ENCODE measurements around the gene HAGHL.
A peak's percentile ranks its signal among the peaks of the same experiment; 100 is the strongest.

HAGHL gene

GRCh38 chr16:745739-746138, 18.8 kb downstream of the HAGHL start:
- Histone ChIP-seq H3K27me3 (ENCODE audit: insufficient read depth, low read length, poor library complexity, severe bottlenecking) (no peaks in the 10 kb centered on the region), H3K9me3 (ENCODE audit: insufficient read depth, low read depth, low read length) (no peaks in the 10 kb centered on the region), H3K36me3 (ENCODE audit: insufficient read depth, low read length) (no peaks in the 10 kb centered on the region), H4K20me1 (ENCODE audit: insufficient read depth, low read length, poor library complexity, severe bottlenecking) (no peaks in the 10 kb centered on the region), H3K4me1 (ENCODE audit: insufficient read depth, low read length, poor library complexity, severe bottlenecking) (no peaks in the 10 kb centered on the region), H3K79me2 (ENCODE audit: insufficient read depth, low read length) (no peaks in the 10 kb centered on the region), H3K9ac (ENCODE audit: low read depth, low read length, poor library complexity, severe bottlenecking) (no peak overlapping the region), H3F3A (ENCODE audit: low read depth) (no peaks in the 10 kb centered on the region), H3K9me2 (replicated peaks; ENCODE audit: low read depth, low read length) (no peaks in the 10 kb centered on the region), H3K4me3 (ENCODE audit: low read length, poor library complexity, severe bottlenecking) (no peak overlapping the region), H2AFZ (ENCODE audit: low read length) (no peak overlapping the region), H3K4me2 (ENCODE audit: low read depth, low read length, poor library complexity, severe bottlenecking) (no peak overlapping the region)
- TF ChIP-seq CTCF (conservative IDR thresholded peaks at IDR 0.05; ENCODE audit: low read length) (peak; percentile 42; the same call in 1 of the 2 replicates), EZH2phosphoT487 (IDR thresholded peaks at IDR 0.05; ENCODE audit: borderline replicate concordance) (no peak)

- H3K9me2 ChIP-seq (replicated peaks; ENCODE audit: low read depth, low read length), result no peaks in the 10 kb centered on the region
- no peaks in the 10 kb centered on the region for H3F3A ChIP-seq (ENCODE audit: low read depth)
- no peak overlapping the region for H2AFZ ChIP-seq (ENCODE audit: low read length)
- TF ChIP-seq EZH2phosphoT487 (IDR thresholded peaks at IDR 0.05; ENCODE audit: borderline replicate concordance) (no peak), CTCF (conservative IDR thresholded peaks at IDR 0.05; ENCODE audit: low read length) (no peak)
- no peaks in the 10 kb centered on the region for H3K4me1 ChIP-seq (ENCODE audit: insufficient read depth, low read length, poor library complexity, severe bottlenecking)
- no peak overlapping the region for H3K4me3 ChIP-seq (ENCODE audit: low read length, poor library complexity, severe bottlenecking)
- H3K36me3 ChIP-seq (ENCODE audit: insufficient read depth, low read length), result no peaks in the 10 kb centered on the region
- H4K20me1 ChIP-seq (ENCODE audit: insufficient read depth, low read length, poor library complexity, severe bottlenecking), result no peaks in the 10 kb centered on the region
- H3K9me3 ChIP-seq (ENCODE audit: insufficient read depth, low read depth, low read length), result no peaks in the 10 kb centered on the region
- H3K4me2 ChIP-seq (ENCODE audit: low read depth, low read length, poor library complexity, severe bottlenecking), result no peak overlapping the region
- no peaks in the 10 kb centered on the region for H3K27me3 ChIP-seq (ENCODE audit: insufficient read depth, low read length, poor library complexity, severe bottlenecking)
- H3K79me2 ChIP-seq (ENCODE audit: insufficient read depth, low read length), result no peaks in the 10 kb centered on the region
- no peak overlapping the region for H3K9ac ChIP-seq (ENCODE audit: low read depth, low read length, poor library complexity, severe bottlenecking)
Measured at GRCh38 chr16:746637-747036, 19.7 kb downstream of the HAGHL start.

- Histone ChIP-seq H2AFZ (ENCODE audit: low read length) (no peak overlapping the region), H3K79me2 (ENCODE audit: insufficient read depth, low read length) (no peaks in the 10 kb centered on the region), H3K9me2 (replicated peaks; ENCODE audit: low read depth, low read length) (no peaks in the 10 kb centered on the region), H3K4me2 (ENCODE audit: low read depth, low read length, poor library complexity, severe bottlenecking) (no peak overlapping the region), H3K9ac (ENCODE audit: low read depth, low read length, poor library complexity, severe bottlenecking) (no peak overlapping the region), H4K20me1 (ENCODE audit: insufficient read depth, low read length, poor library complexity, severe bottlenecking) (no peaks in the 10 kb centered on the region), H3K4me3 (ENCODE audit: low read length, poor library complexity, severe bottlenecking) (no peak overlapping the region), H3F3A (ENCODE audit: low read depth) (no peaks in the 10 kb centered on the region), H3K9me3 (ENCODE audit: insufficient read depth, low read depth, low read length) (no peaks in the 10 kb centered on the region), H3K27me3 (ENCODE audit: insufficient read depth, low read length, poor library complexity, severe bottlenecking) (no peaks in the 10 kb centered on the region), H3K4me1 (ENCODE audit: insufficient read depth, low read length, poor library complexity, severe bottlenecking) (no peaks in the 10 kb centered on the region), H3K36me3 (ENCODE audit: insufficient read depth, low read length) (no peaks in the 10 kb centered on the region)
- TF ChIP-seq CTCF (conservative IDR thresholded peaks at IDR 0.05; ENCODE audit: low read length) (no peak), EZH2phosphoT487 (IDR thresholded peaks at IDR 0.05; ENCODE audit: borderline replicate concordance) (no peak)
Measured at GRCh38 chr16:747978-748746, 21.3 kb downstream of the HAGHL start.

All from Loucy (cell line).